Stimulated activated CD4-positive, alpha-beta T cell treated with anti-CD3 and anti-CD28 coated beads, Interleukin-1b, Interleukin-23, amount 100 ng/mL, for 48 hours (primary cell): Measurements from ENCODE around the gene CCDC81.

ENCODE experiments used
- DNase-seq: peaks from one replicate; pipeline ENCODE4 v3.0.0-alpha.2; 2020

CCDC81 gene

GRCh38 chr11:86469491-86470388 is 95.1 kb downstream of the CCDC81 start:
- no peak for DNase-seq
